Liver (tissue), 9 donors: ENCODE results near the gene B4GALNT2. TPM values are rescaled to one million over a fixed set of nuclear protein-coding genes. Genes with fewer than 3 reads are reported as not detected.

Source experiments
- DNase-seq: peaks from one replicate; pipeline ENCODE4 v3.0.0-alpha.2; 2017; ENCODE audit warnings: low spot score
- H3K27ac ChIP-seq, 2 donors: one replicate each; pipeline ENCODE4 v1.7.0; 2013; ENCODE audit warnings: inconsistent platforms in 2 of 2, low read length in 2 of 2, control low read depth in 1 of 2, low read depth in 1 of 2, mild to moderate bottlenecking in 1 of 2
- H3K27me3 ChIP-seq, 4 donors: one replicate each; pipeline versions ENCODE4 v1.6.1 to v1.7.0; 2013; ENCODE audit warnings: low read length in 3 of 4, inconsistent platforms in 1 of 4, mild to moderate bottlenecking in 1 of 4, moderate library complexity in 1 of 4; ENCODE audit not compliant: control insufficient read depth in 4 of 4, insufficient read depth in 4 of 4
- H3K36me3 ChIP-seq, 4 donors: one replicate each; pipeline versions ENCODE4 v1.6.1 to v1.7.0; 2013; ENCODE audit warnings: low read length in 3 of 4, mild to moderate bottlenecking in 3 of 4, low read depth in 1 of 4, moderate library complexity in 1 of 4; ENCODE audit not compliant: control insufficient read depth in 4 of 4, insufficient read depth in 3 of 4
- H3K4me1 ChIP-seq, 4 donors: one replicate each; pipeline versions ENCODE4 v1.6.1 to v1.7.0; 2013; ENCODE audit warnings: low read length in 3 of 4, mild to moderate bottlenecking in 3 of 4, moderate library complexity in 1 of 4; ENCODE audit not compliant: control insufficient read depth in 4 of 4, insufficient read depth in 4 of 4
- H3K4me3 ChIP-seq, 3 donors: one replicate each; pipeline versions ENCODE4 v1.6.1 to v1.7.0; 2013; ENCODE audit warnings: low read length in 3 of 3, control low read depth in 1 of 3, low read depth in 1 of 3, mild to moderate bottlenecking in 1 of 3
- H3K9ac ChIP-seq, 2 donors: one replicate each; pipeline ENCODE4 v1.7.0; 2013; ENCODE audit warnings: low read length in 2 of 2, mild to moderate bottlenecking in 2 of 2, moderate library complexity in 2 of 2, control low read depth in 1 of 2, low read depth in 1 of 2
- H3K9me3 ChIP-seq, 4 donors: one replicate each; pipeline versions ENCODE4 v1.6.1 to v1.7.0; 2013; ENCODE audit warnings: low read length in 3 of 4; ENCODE audit not compliant: control insufficient read depth in 4 of 4
- EGR1 ChIP-seq, 2 donors: IDR thresholded peaks; 2 replicates each; pipeline ENCODE4 v1.6.1; 2016 to 2018; ENCODE audit warnings: antibody characterized with exemption in 2 of 2, low read depth in 2 of 2
- FOXA1 ChIP-seq: IDR thresholded peaks from 2 replicates; pipeline ENCODE4 v1.6.1; 2016; ENCODE audit warnings: antibody characterized with exemption
- FOXA2 ChIP-seq: IDR thresholded peaks from 2 replicates; pipeline ENCODE4 v1.6.1; 2016; ENCODE audit warnings: antibody characterized with exemption
- GABPA ChIP-seq, 2 donors: IDR thresholded peaks in 1 of 2; conservative IDR thresholded peaks in 1 of 2; 2 replicates each; pipeline ENCODE4 v1.6.1; 2016; ENCODE audit warnings: antibody characterized with exemption in 2 of 2, mild to moderate bottlenecking in 1 of 2, moderate library complexity in 1 of 2
- HNF4A ChIP-seq, 2 donors: conservative IDR thresholded peaks; 2 replicates each; pipeline ENCODE4 v1.6.1; 2016; ENCODE audit warnings: antibody characterized with exemption in 2 of 2, mild to moderate bottlenecking in 2 of 2
- HNF4G ChIP-seq: IDR thresholded peaks from 2 replicates; pipeline ENCODE4 v1.6.1; 2016; ENCODE audit warnings: antibody characterized with exemption
- JUND ChIP-seq, 2 donors: IDR thresholded peaks; 2 replicates each; pipeline ENCODE4 v1.6.1; 2016; ENCODE audit warnings: antibody characterized with exemption in 2 of 2
- NR2F2 ChIP-seq: IDR thresholded peaks from 2 replicates; pipeline ENCODE4 v1.6.1; 2016; ENCODE audit warnings: antibody characterized with exemption
- RAD21 ChIP-seq, 2 donors: IDR thresholded peaks; 2 replicates each; pipeline ENCODE4 v1.6.1; 2016; ENCODE audit warnings: antibody characterized with exemption in 2 of 2, mild to moderate bottlenecking in 2 of 2
- RXRA ChIP-seq, 2 donors: IDR thresholded peaks; 2 replicates each; pipeline ENCODE4 v1.6.1; 2017 to 2018; ENCODE audit warnings: antibody characterized with exemption in 2 of 2, mild to moderate bottlenecking in 1 of 2
- SP1 ChIP-seq: IDR thresholded peaks from 2 replicates; pipeline ENCODE4 v1.6.1; 2018; ENCODE audit warnings: antibody characterized with exemption, mild to moderate bottlenecking
- TAF1 ChIP-seq: conservative IDR thresholded peaks from 2 replicates; pipeline ENCODE4 v1.6.1; 2016; ENCODE audit warnings: antibody characterized with exemption, mild to moderate bottlenecking
- YY1 ChIP-seq: IDR thresholded peaks from 2 replicates; pipeline ENCODE4 v1.6.1; 2016; ENCODE audit warnings: antibody characterized with exemption, mild to moderate bottlenecking
- WGBS: extraction: QIAGEN DNeasy Blood & Tissue Kit; methylation state at CpG from one replicate; pipeline ENCODE4 v1.1.7; 2013; 5-methylcytosine and 5-hydroxymethylcytosine counted together
- polyA plus RNA-seq, 2 donors: library from polyadenylated mRNA; stranded (reverse) in 1 of 2; unstranded in 1 of 2; fragments of 200-250 nt in 1 of 2; fragments of >200 nt in 1 of 2; fragmentation: Nextera tagmentation in 1 of 2; extraction: Ambion mirVana in 1 of 2; gene quantifications; one replicate each; pipeline versions ENCODE4 v1.2.1 to v1.2.3, GENCODE V29; 2013 to 2015
- total RNA-seq, 2 donors: library from RNA; depleted of rRNA; stranded (reverse); fragments of >200 nt; gene quantifications; one replicate each; pipeline ENCODE4 v1.2.3, GENCODE V29; 2014
- TF ChIP-seq, protein P1 (sequence below): fragments of 150-350 bp; IDR thresholded peaks from 2 replicates; pipeline ENCODE4 v1.5.1; 2017; ENCODE audit warnings: improper control_type of control experiment, low read depth, low read length; ENCODE audit not compliant: missing input control
- TF ChIP-seq, protein P2 (sequence below): IDR thresholded peaks from 2 replicates; pipeline ENCODE4 v1.6.1; 2016; ENCODE audit warnings: antibody characterized with exemption, mild to moderate bottlenecking
- TF ChIP-seq, protein P3 (sequence below): IDR thresholded peaks from 2 replicates; pipeline ENCODE4 v1.6.1; 2016; ENCODE audit warnings: antibody characterized with exemption
- TF ChIP-seq, protein P4 (sequence below): IDR thresholded peaks from 2 replicates; pipeline ENCODE4 v1.6.1; 2016; ENCODE audit warnings: antibody characterized with exemption
- TF ChIP-seq, protein P5 (sequence below): IDR thresholded peaks from 2 replicates; pipeline ENCODE4 v1.6.1; 2016; ENCODE audit warnings: antibody characterized with exemption
- donor health status: healthy.
- donor health status: healthy.
- donor health status: healthy.
- donor health status: healthy.
- donor health status: healthy.

B4GALNT2 gene
- total and polyA plus RNA-seq, 4 donors = not detected

DNA sequence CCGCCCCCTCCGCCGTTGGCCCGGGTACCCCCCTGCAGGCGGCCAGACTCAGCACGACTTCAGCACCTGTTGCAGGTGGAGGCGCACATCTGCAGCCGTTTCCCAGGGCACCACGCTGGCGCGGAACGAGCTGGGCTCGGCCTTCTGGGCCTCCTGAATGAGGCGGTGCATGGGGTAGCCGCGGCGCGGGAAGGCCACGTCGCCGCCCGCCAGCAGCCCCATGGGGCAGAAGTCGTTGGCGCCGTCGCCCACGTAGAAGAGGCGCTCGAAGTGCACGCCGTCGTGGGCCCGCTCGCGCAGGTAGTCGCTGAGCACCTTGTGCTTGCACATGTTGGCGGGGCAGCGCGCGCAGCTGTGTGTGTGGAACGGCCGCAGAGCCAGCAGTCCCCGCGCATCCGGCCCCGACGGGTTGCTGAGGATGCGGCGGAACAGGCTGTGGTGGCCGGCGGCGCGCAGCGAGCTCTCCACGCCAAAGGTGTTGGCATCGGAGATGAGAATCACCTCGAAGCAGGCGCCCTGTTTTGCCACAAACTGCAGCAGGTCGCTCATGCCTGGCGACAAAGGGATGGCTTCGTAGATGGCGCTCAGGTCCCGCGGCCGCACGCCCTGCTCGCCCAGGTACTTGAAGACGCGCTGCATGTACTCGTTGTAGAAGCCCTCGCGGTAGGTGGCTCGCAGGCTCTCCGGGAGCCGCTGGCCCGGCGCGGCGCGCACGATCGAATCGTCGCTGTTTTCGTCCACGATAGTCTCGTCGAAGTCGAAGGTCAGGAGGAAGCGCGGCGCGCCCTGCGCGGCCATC is 91.8 kb downstream of the B4GALNT2 start:
- H3K27me3 ChIP-seq = no peaks in the 10 kb centered on the region
- H3K4me1 ChIP-seq = peaks cover 0 to 15% (median 7%) of the 10 kb centered on the region in 4 donors
- no peaks in the 10 kb centered on the region for H3K9me3 ChIP-seq
- 3% methylated on average over 95 of the region's 95 CpGs for WGBS
- no peak overlapping the region for H3K9ac ChIP-seq
- no peaks in the 10 kb centered on the region for H3K36me3 ChIP-seq
- no peak for TF ChIP-seq FOXA2
- no peak for TF ChIP-seq HNF4A (conservative IDR thresholded peaks at IDR 0.05)
- no peak for TF ChIP-seq YY1
- no peak for TF ChIP-seq TAF1
- TF ChIP-seq, protein P1, sequence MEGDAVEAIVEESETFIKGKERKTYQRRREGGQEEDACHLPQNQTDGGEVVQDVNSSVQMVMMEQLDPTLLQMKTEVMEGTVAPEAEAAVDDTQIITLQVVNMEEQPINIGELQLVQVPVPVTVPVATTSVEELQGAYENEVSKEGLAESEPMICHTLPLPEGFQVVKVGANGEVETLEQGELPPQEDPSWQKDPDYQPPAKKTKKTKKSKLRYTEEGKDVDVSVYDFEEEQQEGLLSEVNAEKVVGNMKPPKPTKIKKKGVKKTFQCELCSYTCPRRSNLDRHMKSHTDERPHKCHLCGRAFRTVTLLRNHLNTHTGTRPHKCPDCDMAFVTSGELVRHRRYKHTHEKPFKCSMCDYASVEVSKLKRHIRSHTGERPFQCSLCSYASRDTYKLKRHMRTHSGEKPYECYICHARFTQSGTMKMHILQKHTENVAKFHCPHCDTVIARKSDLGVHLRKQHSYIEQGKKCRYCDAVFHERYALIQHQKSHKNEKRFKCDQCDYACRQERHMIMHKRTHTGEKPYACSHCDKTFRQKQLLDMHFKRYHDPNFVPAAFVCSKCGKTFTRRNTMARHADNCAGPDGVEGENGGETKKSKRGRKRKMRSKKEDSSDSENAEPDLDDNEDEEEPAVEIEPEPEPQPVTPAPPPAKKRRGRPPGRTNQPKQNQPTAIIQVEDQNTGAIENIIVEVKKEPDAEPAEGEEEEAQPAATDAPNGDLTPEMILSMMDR = no peak
- TF ChIP-seq NR2F2 = no peak
- TF ChIP-seq RXRA (IDR thresholded peaks at IDR 0.05) = no peak
- TF ChIP-seq, protein P2, sequence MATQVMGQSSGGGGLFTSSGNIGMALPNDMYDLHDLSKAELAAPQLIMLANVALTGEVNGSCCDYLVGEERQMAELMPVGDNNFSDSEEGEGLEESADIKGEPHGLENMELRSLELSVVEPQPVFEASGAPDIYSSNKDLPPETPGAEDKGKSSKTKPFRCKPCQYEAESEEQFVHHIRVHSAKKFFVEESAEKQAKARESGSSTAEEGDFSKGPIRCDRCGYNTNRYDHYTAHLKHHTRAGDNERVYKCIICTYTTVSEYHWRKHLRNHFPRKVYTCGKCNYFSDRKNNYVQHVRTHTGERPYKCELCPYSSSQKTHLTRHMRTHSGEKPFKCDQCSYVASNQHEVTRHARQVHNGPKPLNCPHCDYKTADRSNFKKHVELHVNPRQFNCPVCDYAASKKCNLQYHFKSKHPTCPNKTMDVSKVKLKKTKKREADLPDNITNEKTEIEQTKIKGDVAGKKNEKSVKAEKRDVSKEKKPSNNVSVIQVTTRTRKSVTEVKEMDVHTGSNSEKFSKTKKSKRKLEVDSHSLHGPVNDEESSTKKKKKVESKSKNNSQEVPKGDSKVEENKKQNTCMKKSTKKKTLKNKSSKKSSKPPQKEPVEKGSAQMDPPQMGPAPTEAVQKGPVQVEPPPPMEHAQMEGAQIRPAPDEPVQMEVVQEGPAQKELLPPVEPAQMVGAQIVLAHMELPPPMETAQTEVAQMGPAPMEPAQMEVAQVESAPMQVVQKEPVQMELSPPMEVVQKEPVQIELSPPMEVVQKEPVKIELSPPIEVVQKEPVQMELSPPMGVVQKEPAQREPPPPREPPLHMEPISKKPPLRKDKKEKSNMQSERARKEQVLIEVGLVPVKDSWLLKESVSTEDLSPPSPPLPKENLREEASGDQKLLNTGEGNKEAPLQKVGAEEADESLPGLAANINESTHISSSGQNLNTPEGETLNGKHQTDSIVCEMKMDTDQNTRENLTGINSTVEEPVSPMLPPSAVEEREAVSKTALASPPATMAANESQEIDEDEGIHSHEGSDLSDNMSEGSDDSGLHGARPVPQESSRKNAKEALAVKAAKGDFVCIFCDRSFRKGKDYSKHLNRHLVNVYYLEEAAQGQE = no peak
- TF ChIP-seq SP1 = no peak
- TF ChIP-seq, protein P3, sequence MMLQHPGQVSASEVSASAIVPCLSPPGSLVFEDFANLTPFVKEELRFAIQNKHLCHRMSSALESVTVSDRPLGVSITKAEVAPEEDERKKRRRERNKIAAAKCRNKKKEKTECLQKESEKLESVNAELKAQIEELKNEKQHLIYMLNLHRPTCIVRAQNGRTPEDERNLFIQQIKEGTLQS = no peak
- TF ChIP-seq, protein P4, sequence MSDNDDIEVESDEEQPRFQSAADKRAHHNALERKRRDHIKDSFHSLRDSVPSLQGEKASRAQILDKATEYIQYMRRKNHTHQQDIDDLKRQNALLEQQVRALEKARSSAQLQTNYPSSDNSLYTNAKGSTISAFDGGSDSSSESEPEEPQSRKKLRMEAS = no peak
- no peak for TF ChIP-seq HNF4G
- no peak for TF ChIP-seq RAD21 (IDR thresholded peaks at IDR 0.05)
- no peak for TF ChIP-seq FOXA1
- no peak for TF ChIP-seq EGR1 (IDR thresholded peaks at IDR 0.05; ENCODE audit: low read depth in 2 of 2)
- TF ChIP-seq, protein P5, sequence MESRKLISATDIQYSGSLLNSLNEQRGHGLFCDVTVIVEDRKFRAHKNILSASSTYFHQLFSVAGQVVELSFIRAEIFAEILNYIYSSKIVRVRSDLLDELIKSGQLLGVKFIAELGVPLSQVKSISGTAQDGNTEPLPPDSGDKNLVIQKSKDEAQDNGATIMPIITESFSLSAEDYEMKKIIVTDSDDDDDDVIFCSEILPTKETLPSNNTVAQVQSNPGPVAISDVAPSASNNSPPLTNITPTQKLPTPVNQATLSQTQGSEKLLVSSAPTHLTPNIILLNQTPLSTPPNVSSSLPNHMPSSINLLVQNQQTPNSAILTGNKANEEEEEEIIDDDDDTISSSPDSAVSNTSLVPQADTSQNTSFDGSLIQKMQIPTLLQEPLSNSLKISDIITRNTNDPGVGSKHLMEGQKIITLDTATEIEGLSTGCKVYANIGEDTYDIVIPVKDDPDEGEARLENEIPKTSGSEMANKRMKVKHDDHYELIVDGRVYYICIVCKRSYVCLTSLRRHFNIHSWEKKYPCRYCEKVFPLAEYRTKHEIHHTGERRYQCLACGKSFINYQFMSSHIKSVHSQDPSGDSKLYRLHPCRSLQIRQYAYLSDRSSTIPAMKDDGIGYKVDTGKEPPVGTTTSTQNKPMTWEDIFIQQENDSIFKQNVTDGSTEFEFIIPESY = no peak
- TF ChIP-seq JUND (IDR thresholded peaks at IDR 0.05) = no peak
- TF ChIP-seq GABPA (IDR thresholded peaks at IDR 0.05 in 1 of 2, conservative IDR thresholded peaks at IDR 0.05 in 1 of 2) = no peak
- no peak overlapping the region for H3K27ac ChIP-seq
- DNase-seq = peak; percentile 59
- H3K4me3 ChIP-seq = no peak overlapping the region
